IMR-90 (cell line): Measurements from ENCODE around the gene FLNA. TPM values are rescaled to one million over a fixed set of nuclear protein-coding genes. Genes with fewer than 3 reads are reported as not detected.

Experiments
- ATAC-seq: fragments of 200-7000 bp; cut with Tn5 transposase; 2 replicates; pipeline ENCODE4 v1.9.1; 2020; ENCODE audit warnings: low read depth, mild to moderate bottlenecking, moderate library complexity
- BruUV-seq: library from RNA; stranded (reverse); fragments of 400-500 nt; replicated peaks from 2 replicates; lab custom pipeline; 2021; lab: Mats Ljungman, UMichigan
- CTCF ChIA-PET: fragments of 300-600 bp; formaldehyde crosslinking; extraction: SDS; loops from one replicate; lab custom pipeline; 2021; ENCODE audit warnings: antibody characterized with exemption; lab: Yijun Ruan, JAX
- POLR2A ChIA-PET: fragments of 300-600 bp; sonication (Branson Sonifier 250); formaldehyde crosslinking; loops from one replicate; lab custom pipeline; 2022; ENCODE audit warnings: antibody characterized with exemption; ENCODE audit not compliant: unreplicated experiment; lab: Charles Lee
- DNase-seq: peaks from one replicate; pipeline ENCODE4 v3.0.0; 2013
- H2AFZ ChIP-seq: replicated peaks from 2 replicates; pipeline ENCODE3; 2013; ENCODE audit warnings: low read length, mild to moderate bottlenecking; ENCODE audit not compliant: poor library complexity
- H2AK5ac ChIP-seq: 2 replicates; pipeline ENCODE4 v1.6.1; 2013; ENCODE audit warnings: low read depth, low read length, inconsistent platforms
- H2AK9ac ChIP-seq: replicated peaks from 2 replicates; pipeline ENCODE3; 2013; ENCODE audit warnings: mild to moderate bottlenecking, low read depth, low read length, moderate library complexity; ENCODE audit not compliant: poor library complexity
- H2BK120ac ChIP-seq: 2 replicates; pipeline ENCODE4 v1.6.1; 2013; ENCODE audit warnings: low read depth, low read length, inconsistent platforms
- H2BK15ac ChIP-seq: 3 replicates; pipeline ENCODE4 v1.6.1; 2013; ENCODE audit warnings: low read depth, low read length, inconsistent platforms
- H2BK20ac ChIP-seq: 2 replicates; pipeline ENCODE4 v1.6.1; 2013; ENCODE audit warnings: low read depth, mild to moderate bottlenecking, inconsistent platforms, low read length, moderate library complexity
- H2BK5ac ChIP-seq: 2 replicates; pipeline ENCODE4 v1.6.1; 2013; ENCODE audit warnings: mild to moderate bottlenecking, low read depth, low read length, inconsistent platforms; ENCODE audit not compliant: poor library complexity, severe bottlenecking
- H3K14ac ChIP-seq: replicated peaks from 2 replicates; pipeline ENCODE4 v1.6.1; 2013; ENCODE audit warnings: low read depth, low read length, inconsistent platforms
- H3K18ac ChIP-seq: 2 replicates; pipeline ENCODE4 v1.6.1; 2013; ENCODE audit warnings: low read depth, low read length, control low read depth
- H3K23ac ChIP-seq: 2 replicates; pipeline ENCODE4 v1.6.1; 2013; ENCODE audit warnings: low read depth, low read length, inconsistent platforms
- H3K27ac ChIP-seq: 2 replicates; pipeline ENCODE4 v1.5.1; 2013; ENCODE audit warnings: mild to moderate bottlenecking, control low read depth, low read length; ENCODE audit not compliant: insufficient read depth
- H3K27me3 ChIP-seq: 2 replicates; pipeline ENCODE4 v1.6.1; 2013; ENCODE audit warnings: low read length; ENCODE audit not compliant: control insufficient read depth, insufficient read depth
- H3K36me3 ChIP-seq: 2 replicates; pipeline ENCODE4 v1.6.1; 2013; ENCODE audit warnings: low read length, mixed read lengths; ENCODE audit not compliant: control insufficient read depth, insufficient read depth
- H3K4ac ChIP-seq: 2 replicates; pipeline ENCODE4 v1.6.1; 2013; ENCODE audit warnings: low read depth, low read length, inconsistent platforms
- H3K4me1 ChIP-seq: 2 replicates; pipeline ENCODE4 v1.6.1; 2013; ENCODE audit warnings: low read length, mixed read lengths; ENCODE audit not compliant: control insufficient read depth, insufficient read depth
- H3K4me2 ChIP-seq: 2 replicates; pipeline ENCODE4 v1.6.1; 2013; ENCODE audit warnings: low read depth, mild to moderate bottlenecking, control low read depth, low read length, moderate library complexity
- H3K4me3 ChIP-seq: 2 replicates; pipeline ENCODE4 v1.5.1; 2013; ENCODE audit warnings: low read depth, mild to moderate bottlenecking, control low read depth, low read length, moderate library complexity; ENCODE audit not compliant: insufficient read depth
- H3K56ac ChIP-seq: 2 replicates; pipeline ENCODE4 v1.6.1; 2013; ENCODE audit warnings: low read length, inconsistent platforms; ENCODE audit not compliant: insufficient read depth; ENCODE audit errors: extremely low read depth
- H3K79me1 ChIP-seq, 2 experiments: 2 replicates each; pipeline ENCODE4 v1.6.1; 2013; ENCODE audit warnings: low read length in 2 of 2, inconsistent platforms in 1 of 2, low read depth in 1 of 2
- H3K9ac ChIP-seq: 2 replicates; pipeline ENCODE4 v1.6.1; 2013; ENCODE audit warnings: low read depth, low read length, control low read depth
- H3K9me1 ChIP-seq: 2 replicates; pipeline ENCODE4 v1.6.1; 2013; ENCODE audit warnings: low read length, inconsistent platforms; ENCODE audit not compliant: insufficient read depth
- H3K9me3 ChIP-seq: 2 replicates; pipeline ENCODE4 v1.6.1; 2013; ENCODE audit warnings: low read length; ENCODE audit not compliant: control insufficient read depth, insufficient read depth
- H4K20me1 ChIP-seq: 2 replicates; pipeline ENCODE4 v1.6.1; 2013; ENCODE audit warnings: low read length, inconsistent platforms; ENCODE audit not compliant: insufficient read depth
- H4K5ac ChIP-seq: 2 replicates; pipeline ENCODE4 v1.6.1; 2013; ENCODE audit warnings: mild to moderate bottlenecking, low read depth, low read length, control low read depth
- H4K8ac ChIP-seq, 2 experiments: 2 replicates each; pipeline ENCODE4 v1.6.1; 2013; ENCODE audit warnings: low read depth in 2 of 2, low read length in 2 of 2, control low read depth in 1 of 2, inconsistent platforms in 1 of 2
- H4K91ac ChIP-seq: 2 replicates; pipeline ENCODE4 v1.6.1; 2013; ENCODE audit warnings: low read depth, low read length, inconsistent platforms; ENCODE audit not compliant: insufficient read depth
- CEBPB ChIP-seq: IDR thresholded peaks from 2 replicates; pipeline ENCODE4 v1.6.1; 2012; ENCODE audit warnings: low read depth, low read length, improper control_type of control experiment
- FOS ChIP-seq: fragments of 150-350 bp; IDR thresholded peaks from 2 replicates; pipeline ENCODE4 v1.6.1; 2016; ENCODE audit warnings: low read depth, low read length
- RCOR1 ChIP-seq: IDR thresholded peaks from 2 replicates; pipeline ENCODE4 v1.6.1; 2012; ENCODE audit warnings: mild to moderate bottlenecking, low read length, improper control_type of control experiment; ENCODE audit not compliant: insufficient replicate concordance
- WGBS, 2 experiments: methylation state at CpG; one replicate each; pipeline versions ENCODE4 v1.1.5 to v1.1.7; 2013; ENCODE audit warnings: missing lambda C conversion rate in 2 of 2; ENCODE audit not compliant: insufficient read length in 1 of 2; ENCODE audit errors: extremely low coverage in 2 of 2; 5-methylcytosine and 5-hydroxymethylcytosine counted together
- dilution Hi-C: fragments of 300-500 bp; cut with HindIII; formaldehyde crosslinking; loops from one replicate; pipeline ENCODE4 v1.14.3; 2018; ENCODE audit warnings: low sequenced_read_pairs; ENCODE audit not compliant: unreplicated experiment
- in situ Hi-C: fragments of 300-500 bp; cut with MboI; formaldehyde crosslinking; loops from 3 replicates; pipeline ENCODE4 v1.14.3; 2019; ENCODE audit warnings: low sequenced_read_pairs, inconsistent platforms, mixed read lengths
- intact Hi-C: fragments of 100-400 bp; cut with micrococcal nuclease; formaldehyde crosslinking; loops from 2 replicates; pipeline ENCODE4 v1.10.0; 2022
- polyA plus RNA-seq, 3 experiments: library from polyadenylated mRNA; depleted of rRNA; stranded (reverse); fragments of >200 nt; gene quantifications; 2 replicates each; pipeline ENCODE4 v1.2.3, GENCODE V29; 2012; ENCODE audit warnings: low replicate concordance in 1 of 3
- total RNA-seq: library from RNA; depleted of rRNA; stranded (reverse); fragments of >200 nt; gene quantifications from 2 replicates; pipeline ENCODE4 v1.2.3, GENCODE V29; 2012

The FLNA gene
- total and polyA plus RNA-seq, 2 of the 4 experiments (the other 2 are of a cell fraction): 1,356 to 1,357 TPM

DNA sequence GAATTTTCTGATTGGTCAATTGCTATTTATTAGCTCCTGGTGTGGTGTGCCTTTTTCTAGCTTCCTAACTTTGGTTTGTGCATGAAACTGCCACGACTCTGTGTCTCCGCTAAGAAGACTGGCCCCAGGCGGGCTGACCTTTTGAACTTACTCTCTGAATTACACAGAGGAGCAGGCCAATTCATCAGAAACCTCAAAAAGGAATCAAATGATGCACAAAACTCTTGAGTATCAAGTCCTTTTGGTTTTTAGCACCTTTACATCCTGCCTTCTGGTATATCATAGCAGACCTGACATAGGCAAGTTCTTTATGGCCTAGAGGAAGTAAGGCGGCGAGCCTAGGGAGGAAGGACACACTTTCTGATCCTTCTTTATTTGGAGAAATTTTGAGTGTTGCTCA, 61.3 kb downstream of the FLNA start:
- DNase-seq: no peak
- no peak overlapping the region for H3K56ac ChIP-seq
- no peak overlapping the region for H3K4ac ChIP-seq
- H2BK20ac ChIP-seq: no peak overlapping the region
- no peak for ATAC-seq
- no peak overlapping the region for H3K4me3 ChIP-seq
- H2BK120ac ChIP-seq: no peak overlapping the region
- H2AK5ac ChIP-seq: no peak overlapping the region
- dilution Hi-C loops: no loop called here
- CTCF ChIA-PET: no interaction called here
- no TSS peak for BruUV-seq
- H3K14ac ChIP-seq: no peak overlapping the region
- H2AK9ac ChIP-seq: no peak overlapping the region
- H3K36me3 ChIP-seq: no peaks in the 10 kb centered on the region
- H3K18ac ChIP-seq: no peak overlapping the region
- H3K23ac ChIP-seq: no peak overlapping the region
- no peak overlapping the region for H3K27ac ChIP-seq
- POLR2A ChIA-PET: no interaction called here
- H3K27me3 ChIP-seq: peaks cover 5% of the 10 kb centered on the region; the same call in 1 of the 2 replicates
- H3K4me2 ChIP-seq: no peak overlapping the region
- H4K5ac ChIP-seq: no peak overlapping the region
- H3K9ac ChIP-seq: no peak overlapping the region
- no peaks in the 10 kb centered on the region; the same call in 1 of the 2 replicates for H3K9me1 ChIP-seq
- H4K8ac ChIP-seq: no peak overlapping the region
- no peaks in the 10 kb centered on the region for H4K20me1 ChIP-seq
- no peaks in the 10 kb centered on the region for H3K4me1 ChIP-seq
- H2BK15ac ChIP-seq: no peak overlapping the region
- no peak overlapping the region for H2BK5ac ChIP-seq
- H3K79me1 ChIP-seq: no peaks in the 10 kb centered on the region
- H4K91ac ChIP-seq: no peak overlapping the region
- no peak for TF ChIP-seq RCOR1
- no peak for TF ChIP-seq FOS
- TF ChIP-seq CEBPB: no peak
- no peaks in the 10 kb centered on the region for H3K9me3 ChIP-seq
- in situ Hi-C loops: no loop called here
- intact Hi-C loops: no loop called here
- WGBS, 2 experiments: 50% methylated on average over 2 of the region's 5 CpGs; no CpG with 5 or more reads in 1 of the 2 experiments
- no peak overlapping the region for H2AFZ ChIP-seq
